Fibroblast of villous mesenchyme (primary cell): Measurements from ENCODE around the gene POC1A. TPM values are rescaled to one million over a fixed set of nuclear protein-coding genes. Genes with fewer than 3 reads are reported as not detected.

ENCODE experiments used
- DNase-seq: peaks from one replicate; pipeline ENCODE4 v3.0.0-alpha.2; 2010; ENCODE audit warnings: low read depth
- H3K4me3 ChIP-seq: 2 replicates; pipeline ENCODE4 v1.5.1; 2011; ENCODE audit warnings: low read depth, mild to moderate bottlenecking, low read length
- total RNA-seq: library from RNA; depleted of rRNA; stranded (reverse); fragments of >200 nt; gene quantifications from 2 replicates; pipeline ENCODE4 v1.2.3, GENCODE V29; 2012
- TF ChIP-seq, protein P1 (sequence below): IDR thresholded peaks from 2 replicates; pipeline ENCODE4 v1.5.1; 2012; ENCODE audit warnings: low read depth, mild to moderate bottlenecking, low read length; ENCODE audit not compliant: insufficient read depth

POC1A gene
- total RNA-seq, 1 donor: 5.6 TPM

DNA sequence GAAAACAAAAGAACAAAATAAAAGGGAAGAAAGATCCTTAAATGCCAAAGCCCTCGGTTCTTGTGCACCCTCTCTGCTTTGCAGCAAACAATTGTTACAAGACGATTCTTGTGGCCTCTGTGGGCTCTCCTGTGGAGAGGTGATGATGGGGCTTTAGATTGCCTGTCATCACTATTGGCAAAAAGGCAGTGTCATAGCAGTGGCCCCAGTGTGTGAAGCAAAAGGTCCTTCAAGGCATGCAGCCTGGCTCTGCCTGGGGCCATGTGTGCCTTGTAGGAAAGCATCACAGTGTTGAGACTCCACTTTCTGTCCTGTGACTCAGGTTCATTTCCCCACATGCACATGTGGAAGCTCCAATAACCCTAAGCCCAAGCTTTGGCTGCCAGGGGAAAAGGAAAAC lies 43.7 kb downstream of the POC1A start:
- no peak overlapping the region for H3K4me3 ChIP-seq
- DNase-seq: no peak
- TF ChIP-seq, protein P1, sequence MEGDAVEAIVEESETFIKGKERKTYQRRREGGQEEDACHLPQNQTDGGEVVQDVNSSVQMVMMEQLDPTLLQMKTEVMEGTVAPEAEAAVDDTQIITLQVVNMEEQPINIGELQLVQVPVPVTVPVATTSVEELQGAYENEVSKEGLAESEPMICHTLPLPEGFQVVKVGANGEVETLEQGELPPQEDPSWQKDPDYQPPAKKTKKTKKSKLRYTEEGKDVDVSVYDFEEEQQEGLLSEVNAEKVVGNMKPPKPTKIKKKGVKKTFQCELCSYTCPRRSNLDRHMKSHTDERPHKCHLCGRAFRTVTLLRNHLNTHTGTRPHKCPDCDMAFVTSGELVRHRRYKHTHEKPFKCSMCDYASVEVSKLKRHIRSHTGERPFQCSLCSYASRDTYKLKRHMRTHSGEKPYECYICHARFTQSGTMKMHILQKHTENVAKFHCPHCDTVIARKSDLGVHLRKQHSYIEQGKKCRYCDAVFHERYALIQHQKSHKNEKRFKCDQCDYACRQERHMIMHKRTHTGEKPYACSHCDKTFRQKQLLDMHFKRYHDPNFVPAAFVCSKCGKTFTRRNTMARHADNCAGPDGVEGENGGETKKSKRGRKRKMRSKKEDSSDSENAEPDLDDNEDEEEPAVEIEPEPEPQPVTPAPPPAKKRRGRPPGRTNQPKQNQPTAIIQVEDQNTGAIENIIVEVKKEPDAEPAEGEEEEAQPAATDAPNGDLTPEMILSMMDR: no peak

DNA sequence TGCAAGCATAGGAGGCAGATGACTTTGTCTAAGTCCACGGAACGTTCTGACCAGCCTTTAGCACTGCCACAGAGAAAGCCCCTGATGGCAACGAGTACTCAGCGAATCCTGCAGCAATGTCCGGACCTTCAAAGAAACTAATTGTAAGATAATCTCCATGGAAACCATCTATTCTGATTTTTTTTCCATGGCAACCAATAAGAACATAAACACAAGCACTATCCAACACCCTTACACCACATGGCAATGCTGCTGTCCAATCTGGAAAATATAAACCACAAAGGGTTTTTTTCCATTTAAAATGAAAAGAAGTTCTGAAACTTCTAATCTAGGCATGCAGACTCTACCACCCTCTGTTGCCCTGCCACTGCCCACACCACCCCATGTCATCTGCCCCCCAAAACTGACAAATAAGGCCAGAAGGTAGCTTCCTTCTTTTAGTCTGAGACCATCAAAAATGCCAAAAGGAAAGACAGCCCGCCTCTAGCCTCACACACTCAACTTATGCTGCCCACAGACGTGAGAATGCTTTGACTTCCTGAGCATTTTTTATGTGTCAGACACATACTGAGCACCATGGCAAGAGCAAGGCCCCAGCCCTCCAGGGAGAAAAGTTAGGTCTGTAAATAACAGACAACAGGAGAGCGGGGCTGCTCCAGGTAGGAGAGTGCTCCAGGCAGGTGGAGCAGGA lies 44.5 kb downstream of the POC1A start:
- TF ChIP-seq, protein P1: no peak
- no peak overlapping the region for H3K4me3 ChIP-seq
- peak; percentile 20 for DNase-seq

DNA sequence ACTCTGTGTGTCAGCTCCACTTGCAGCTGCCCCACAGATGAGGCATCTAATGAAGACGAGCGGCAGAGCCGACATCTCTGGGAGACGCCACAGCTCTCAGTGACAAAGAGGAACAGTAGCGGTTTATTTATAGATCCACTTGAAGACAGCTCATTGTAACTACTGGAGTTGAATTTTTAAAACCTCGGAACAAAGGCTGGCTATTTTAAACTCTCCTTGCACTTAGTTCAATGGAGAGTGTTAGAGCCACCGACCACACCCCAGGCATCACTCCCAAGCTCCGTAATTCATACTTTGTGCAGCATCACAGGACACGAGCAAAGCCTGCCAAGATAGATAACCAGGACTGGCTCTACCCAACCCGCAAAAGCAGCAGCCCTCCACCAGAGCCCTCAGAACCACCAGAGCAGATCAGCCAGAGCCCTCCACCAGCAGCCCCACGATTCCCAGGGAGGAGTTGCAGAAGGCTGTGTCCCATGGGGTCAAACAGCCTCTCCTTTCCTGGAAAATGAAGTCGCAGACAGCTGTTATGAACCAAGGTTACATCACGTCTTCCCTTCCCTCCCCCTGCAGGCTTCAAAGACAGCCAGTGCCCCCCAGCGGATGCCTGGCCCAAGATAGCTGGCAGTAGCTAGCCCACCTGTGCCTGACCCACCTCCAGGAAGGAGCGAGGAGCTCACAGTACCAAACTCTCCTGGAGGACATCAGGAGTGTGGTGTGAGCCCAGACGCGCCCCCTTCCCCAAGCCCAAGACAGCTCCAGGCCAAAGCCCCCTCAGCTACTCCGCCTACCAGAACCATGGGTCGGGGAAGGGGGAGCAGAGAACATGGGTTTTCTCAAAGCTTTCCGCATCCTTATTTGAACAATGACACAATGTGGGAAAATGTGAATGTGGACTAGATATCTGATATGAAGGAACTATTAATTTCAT lies 45.7 kb downstream of the POC1A start:
- peak; percentile 68 for DNase-seq
- no peak overlapping the region for H3K4me3 ChIP-seq

DNA sequence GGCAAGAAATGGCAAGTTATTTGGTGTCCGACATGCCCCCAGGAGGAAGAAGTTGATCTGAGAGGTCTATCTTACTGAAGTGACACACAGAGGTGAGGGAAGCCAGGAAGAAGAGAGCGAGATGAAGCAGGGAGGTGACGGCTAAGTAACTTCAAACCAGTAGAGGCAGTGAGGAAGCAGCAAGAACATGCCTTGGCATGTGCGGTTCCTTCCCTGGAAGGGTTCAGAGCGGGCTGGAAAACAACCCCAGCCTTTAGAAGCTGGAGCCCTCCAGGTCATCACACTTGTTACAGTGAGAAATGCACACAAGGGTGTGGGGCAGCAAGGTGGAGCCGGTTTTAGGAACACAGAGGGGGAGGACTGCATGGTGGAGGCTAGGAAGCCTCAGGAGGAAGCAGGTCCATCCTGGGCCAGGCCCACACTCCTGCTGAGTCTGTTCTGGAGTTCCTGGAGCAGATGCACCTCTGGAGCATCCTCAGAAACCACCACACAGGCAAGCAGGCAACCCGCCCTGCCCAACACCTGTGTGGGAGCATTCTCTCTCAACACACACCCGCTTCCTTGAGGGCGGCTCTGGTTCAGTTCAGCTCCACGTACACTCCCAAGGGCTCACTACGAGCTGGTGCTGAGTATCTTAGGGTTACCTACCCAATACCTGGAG lies 47.1 kb downstream of the POC1A start:
- no peak for DNase-seq
- no peak overlapping the region for H3K4me3 ChIP-seq
- TF ChIP-seq, protein P1: no peak

More for the DNA sequence above, 45.7 kb downstream of the POC1A start:
- TF ChIP-seq, protein P1: peak; percentile 59

DNA sequence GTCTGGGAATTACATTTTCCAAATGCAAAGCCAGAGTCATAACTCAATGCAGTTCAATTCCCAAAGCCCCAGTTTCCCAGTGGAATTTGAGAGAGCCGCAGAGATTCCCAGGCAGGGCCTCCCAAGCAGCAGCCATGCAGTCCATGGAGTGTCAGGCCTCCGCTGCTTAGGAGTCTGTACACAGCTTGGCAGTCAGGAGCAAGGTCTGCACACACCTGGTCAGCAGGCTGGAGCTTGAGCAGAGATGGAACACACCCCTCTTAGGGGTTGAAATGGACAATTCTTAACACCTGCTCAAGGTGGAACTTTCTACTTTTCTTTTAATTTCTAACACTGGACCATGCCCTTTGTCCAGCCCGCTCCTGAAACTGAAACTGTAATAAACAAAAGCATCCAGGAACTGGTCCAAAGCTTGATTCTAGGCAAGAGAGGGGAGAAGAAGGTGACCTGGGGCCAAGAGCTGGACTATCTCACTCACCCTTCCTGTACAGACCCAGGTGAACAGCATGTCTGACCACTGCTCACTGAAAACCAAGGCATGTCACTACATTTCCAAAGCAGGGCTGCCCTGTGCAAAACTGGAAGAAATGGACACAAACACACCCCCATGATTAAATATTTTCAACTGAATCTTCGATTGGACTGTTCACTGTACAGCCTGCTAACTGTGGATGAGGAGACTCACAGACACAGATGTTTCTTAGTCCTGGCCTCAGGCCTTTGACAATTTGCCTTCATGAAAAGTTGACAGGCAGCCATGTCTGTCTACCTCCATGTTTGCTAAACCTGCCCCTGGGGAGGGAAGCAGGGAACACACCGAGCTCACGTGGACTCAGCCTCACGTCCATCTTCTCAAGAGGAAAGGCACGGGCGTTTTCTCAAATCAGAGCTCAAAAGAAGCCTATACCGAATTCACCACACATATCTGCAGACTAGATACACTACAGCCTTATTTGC lies 49.3 kb downstream of the POC1A start:
- H3K4me3 ChIP-seq: no peak overlapping the region
- TF ChIP-seq, protein P1: no peak
- no peak for DNase-seq

DNA sequence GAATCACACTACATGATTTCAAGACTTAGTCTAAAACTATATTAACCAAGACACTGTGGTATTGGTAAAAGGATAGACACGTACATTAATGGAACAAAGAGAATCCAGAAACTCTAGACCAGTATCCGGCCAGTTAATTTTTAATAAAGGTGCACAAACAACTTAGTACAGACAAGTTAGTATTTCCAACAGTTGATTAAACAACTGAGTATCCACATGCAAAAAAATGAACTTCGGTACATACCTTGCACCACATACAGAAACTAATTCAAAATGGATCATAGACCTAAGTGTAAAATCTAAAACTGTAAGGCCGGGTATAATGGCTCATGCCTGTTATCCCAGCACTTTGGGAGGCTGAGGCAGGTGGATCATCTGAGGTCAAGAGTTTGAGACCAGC lies 51.3 kb downstream of the POC1A start:
- TF ChIP-seq, protein P1: no peak
- no peak overlapping the region for H3K4me3 ChIP-seq
- DNase-seq: no peak
